B cell (primary cell): ENCODE results near the gene RIPOR2. TPM values are rescaled to one million over a fixed set of nuclear protein-coding genes. Genes with fewer than 3 reads are reported as not detected.
A peak's percentile ranks its signal among the peaks of the same experiment; 100 is the strongest.

Source experiments
- ATAC-seq: fragments of 200-7000 bp; cut with Tn5 transposase; one replicate; pipeline ENCODE4 v1.10.0; 2021; ENCODE audit warnings: low read depth, mild to moderate bottlenecking, moderate number of reproducible peaks, moderate library complexity
- CTCF ChIA-PET: fragments of 350-600 bp; sonication (Branson Sonifier 250); formaldehyde crosslinking; loops from one replicate; lab custom pipeline; 2021; ENCODE audit warnings: antibody characterized with exemption, inconsistent platforms; lab: Charles Lee
- POLR2A ChIA-PET: fragments of 350-600 bp; sonication (Branson Sonifier 250); formaldehyde crosslinking; loops from one replicate; lab custom pipeline; 2021; ENCODE audit warnings: antibody characterized with exemption; lab: Charles Lee
- DNase-seq: peaks from one replicate; pipeline ENCODE4 v3.0.0; 2013
- H2AFZ ChIP-seq: 2 replicates; pipeline ENCODE4 v1.6.1; 2012; ENCODE audit warnings: mild to moderate bottlenecking, low read depth, low read length; ENCODE audit not compliant: insufficient read depth, poor library complexity, severe bottlenecking
- H3K27ac ChIP-seq, 2 donors: 1 replicate in 1 of 2; 2 replicates in 1 of 2; pipeline ENCODE4 v1.5.1; 2012 to 2013; ENCODE audit warnings: low read length in 2 of 2, mild to moderate bottlenecking in 2 of 2, moderate library complexity in 1 of 2
- H3K27me3 ChIP-seq, 4 experiments: fragments of 200-600 bp in 1 of 4; sonication (generic) in 1 of 4; replicated peaks in 1 of 4; 1 replicate in 2 of 4; 2 replicates in 2 of 4; pipeline versions ENCODE4 v1.6.1 to v1.7.0; 2013 to 2016; ENCODE audit warnings: low read length in 3 of 4, mild to moderate bottlenecking in 2 of 4, mixed read lengths in 1 of 4, moderate library complexity in 1 of 4; ENCODE audit not compliant: insufficient read depth in 4 of 4, control insufficient read depth in 3 of 4; ENCODE audit errors: control extremely low read depth in 1 of 4
- H3K36me3 ChIP-seq, 2 experiments: replicated peaks in 1 of 2; 1 replicate in 1 of 2; 2 replicates in 1 of 2; pipeline versions ENCODE4 v1.6.1 to v1.7.1; 2013; ENCODE audit warnings: low read length in 1 of 2; ENCODE audit not compliant: insufficient read depth in 2 of 2, control insufficient read depth in 1 of 2; ENCODE audit errors: control extremely low read depth in 1 of 2, extremely low read depth in 1 of 2
- H3K4me1 ChIP-seq, 2 donors: fragments of 200-600 bp in 1 of 2; sonication (generic) in 1 of 2; 1 replicate in 1 of 2; 2 replicates in 1 of 2; pipeline versions ENCODE4 v1.5.1 to v1.6.1; 2013 to 2017; ENCODE audit warnings: low read length in 2 of 2; ENCODE audit not compliant: control insufficient read depth in 2 of 2, insufficient read depth in 2 of 2
- H3K4me2 ChIP-seq: replicated peaks from 2 replicates; pipeline ENCODE3; 2012; ENCODE audit warnings: mild to moderate bottlenecking, low read depth, low read length; ENCODE audit not compliant: poor library complexity, severe bottlenecking
- H3K4me3 ChIP-seq, 5 experiments: fragments of 200-600 bp in 1 of 5; sonication (generic) in 1 of 5; 1 replicate in 3 of 5; 2 replicates in 2 of 5; pipeline versions ENCODE4 v1.5.1 to v1.7.0; 2011 to 2016; ENCODE audit warnings: low read length in 4 of 5, mild to moderate bottlenecking in 4 of 5, low read depth in 2 of 5, control low read depth in 1 of 5, moderate library complexity in 1 of 5; ENCODE audit not compliant: insufficient read depth in 1 of 5; ENCODE audit errors: control extremely low read depth in 1 of 5, extremely low read depth in 1 of 5
- H3K79me2 ChIP-seq: fragments of 200-600 bp; sonication (generic); one replicate; pipeline ENCODE4 v1.6.0; 2016; ENCODE audit warnings: low read length; ENCODE audit not compliant: control insufficient read depth, insufficient read depth
- H3K9ac ChIP-seq: fragments of 200-600 bp; sonication (generic); 2 replicates; pipeline ENCODE4 v1.6.1; 2017; ENCODE audit warnings: mild to moderate bottlenecking, low read length, moderate library complexity
- H3K9me3 ChIP-seq, 3 donors: one replicate each; pipeline versions ENCODE4 v1.6.1 to v1.7.1; 2013; ENCODE audit warnings: low read length in 2 of 3; ENCODE audit not compliant: control insufficient read depth in 2 of 3, insufficient read depth in 1 of 3; ENCODE audit errors: control extremely low read depth in 1 of 3
- H4K20me1 ChIP-seq: 2 replicates; pipeline ENCODE4 v1.6.0; 2012; ENCODE audit warnings: mild to moderate bottlenecking, low read length; ENCODE audit not compliant: insufficient read depth, control insufficient read depth, poor library complexity, severe bottlenecking
- H3K27ac Mint-ChIP-seq: one replicate; pipeline ENCODE4 v1.8.0; 2021; ENCODE audit warnings: mixed read lengths
- H3K27me3 Mint-ChIP-seq: one replicate; pipeline ENCODE4 v1.8.0; 2021; ENCODE audit warnings: mixed read lengths
- H3K4me1 Mint-ChIP-seq: one replicate; pipeline ENCODE4 v1.8.0; 2021; ENCODE audit warnings: mixed read lengths
- H3K4me3 Mint-ChIP-seq: one replicate; pipeline ENCODE4 v1.8.0; 2021; ENCODE audit warnings: mixed read lengths
- H3K9me3 Mint-ChIP-seq: one replicate; pipeline ENCODE4 v1.8.0; 2022; ENCODE audit warnings: mixed read lengths; ENCODE audit not compliant: insufficient read depth
- EZH2 ChIP-seq: IDR thresholded peaks from 2 replicates; pipeline ENCODE4 v1.6.1; 2012; ENCODE audit warnings: borderline replicate concordance, low read depth, mild to moderate bottlenecking, moderate library complexity, low read length; ENCODE audit not compliant: insufficient read depth, poor library complexity, severe bottlenecking
- WGBS: methylation state at CpG from one replicate; pipeline ENCODE4 v1.1.5; 2013; ENCODE audit warnings: missing lambda C conversion rate; ENCODE audit not compliant: insufficient coverage; 5-methylcytosine and 5-hydroxymethylcytosine counted together
- intact Hi-C: fragments of 100-400 bp; cut with micrococcal nuclease; formaldehyde crosslinking; loops from one replicate; pipeline ENCODE4 v1.10.0; 2022
- polyA plus RNA-seq: library from polyadenylated mRNA; depleted of rRNA; stranded (reverse); fragments of >200 nt; gene quantifications from 2 replicates; pipeline ENCODE4 v1.2.3, GENCODE V29; 2012
- total RNA-seq, 2 donors: library from RNA; stranded (reverse); fragments of 120-200 nt in 1 of 2; gene quantifications; 1 replicate in 1 of 2; 2 replicates in 1 of 2; pipeline versions ENCODE4 v1.2.3 to v1.2.4, GENCODE V29; 2013 to 2022
- TF ChIP-seq, protein P1 (sequence below): fragments of 200-600 bp; IDR thresholded peaks from one replicate; pipeline ENCODE4 v1.8.0; 2022; ENCODE audit warnings: antibody characterized with exemption, mild to moderate bottlenecking

RIPOR2 gene
- total and polyA plus RNA-seq, 2 donors (not counting 1 experiment from before 2014, with no cell fraction given): 300 to 430 TPM

DNA sequence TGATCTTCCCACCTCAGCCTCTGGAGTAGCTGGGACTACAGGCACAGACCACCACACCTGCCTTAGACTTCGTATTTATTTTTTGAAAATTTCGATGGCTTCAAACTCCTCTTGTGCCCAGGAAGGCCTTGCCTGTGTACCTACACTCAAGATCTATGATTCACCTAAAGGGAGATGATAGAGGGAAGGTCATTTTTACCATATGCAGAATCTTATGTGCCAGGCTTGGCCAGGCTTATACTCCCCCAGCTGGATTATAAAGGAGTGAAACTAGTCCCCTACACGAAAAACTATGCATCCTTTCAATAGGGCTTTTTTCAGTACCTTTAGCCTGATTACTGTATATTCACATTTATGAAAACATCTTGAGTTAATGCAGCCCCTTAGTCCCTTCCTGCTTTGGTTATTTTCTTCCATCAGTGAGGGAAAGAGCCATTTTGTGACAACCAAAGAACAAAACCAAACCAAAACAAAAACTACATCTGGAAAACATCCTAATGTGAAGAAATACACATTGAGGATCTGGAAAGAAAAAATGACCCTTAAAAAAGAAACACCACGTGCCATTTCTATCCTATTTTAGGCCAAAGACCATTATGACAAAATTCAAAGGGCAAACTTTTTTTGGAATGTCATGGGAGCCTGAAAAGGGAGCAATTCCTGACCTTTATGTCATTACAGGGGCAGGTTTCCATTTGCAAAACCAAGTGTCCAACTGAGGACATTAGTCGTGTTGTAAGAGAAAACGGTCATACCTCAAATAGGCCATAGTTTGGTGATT is 34.7 kb downstream of the RIPOR2 start:
- H3K9me3 Mint-ChIP-seq: no peaks in the 10 kb centered on the region
- Histone ChIP-seq H3K27me3 (no peaks in the 10 kb centered on the region), H3K4me3 (no peak overlapping the region), H3K4me2 (peak overlapping the region; percentile 1), H3K36me3 (peaks cover 21 to 88% of the 10 kb centered on the region in 2 experiments), H3K27ac (peak overlapping the region in 1 of 2 donors; percentile 93), H4K20me1 (peaks cover 83% of the 10 kb centered on the region), H3K9me3 (peaks cover 0 to 3% (median 0%) of the 10 kb centered on the region in 3 donors), H2AFZ (no peak overlapping the region), H3K4me1 (peaks cover 73 to 76% of the 10 kb centered on the region in 2 donors), H3K79me2 (peaks cover 98% of the 10 kb centered on the region), H3K9ac (no peak overlapping the region)
- no peak for TF ChIP-seq EZH2
- TF ChIP-seq, protein P1, sequence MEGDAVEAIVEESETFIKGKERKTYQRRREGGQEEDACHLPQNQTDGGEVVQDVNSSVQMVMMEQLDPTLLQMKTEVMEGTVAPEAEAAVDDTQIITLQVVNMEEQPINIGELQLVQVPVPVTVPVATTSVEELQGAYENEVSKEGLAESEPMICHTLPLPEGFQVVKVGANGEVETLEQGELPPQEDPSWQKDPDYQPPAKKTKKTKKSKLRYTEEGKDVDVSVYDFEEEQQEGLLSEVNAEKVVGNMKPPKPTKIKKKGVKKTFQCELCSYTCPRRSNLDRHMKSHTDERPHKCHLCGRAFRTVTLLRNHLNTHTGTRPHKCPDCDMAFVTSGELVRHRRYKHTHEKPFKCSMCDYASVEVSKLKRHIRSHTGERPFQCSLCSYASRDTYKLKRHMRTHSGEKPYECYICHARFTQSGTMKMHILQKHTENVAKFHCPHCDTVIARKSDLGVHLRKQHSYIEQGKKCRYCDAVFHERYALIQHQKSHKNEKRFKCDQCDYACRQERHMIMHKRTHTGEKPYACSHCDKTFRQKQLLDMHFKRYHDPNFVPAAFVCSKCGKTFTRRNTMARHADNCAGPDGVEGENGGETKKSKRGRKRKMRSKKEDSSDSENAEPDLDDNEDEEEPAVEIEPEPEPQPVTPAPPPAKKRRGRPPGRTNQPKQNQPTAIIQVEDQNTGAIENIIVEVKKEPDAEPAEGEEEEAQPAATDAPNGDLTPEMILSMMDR: no peak
- H3K4me3 Mint-ChIP-seq: peak overlapping the region; percentile 46
- peak overlapping the region; percentile 68 for H3K27ac Mint-ChIP-seq
- no peak for DNase-seq
- H3K4me1 Mint-ChIP-seq: peaks cover 86% of the 10 kb centered on the region
- POLR2A ChIA-PET: interaction anchor here (1.5 kb wide), 1 partner anchor 9 kb away, joined by 5 read pairs; no protein-coding TSS in a partner anchor
- no peaks in the 10 kb centered on the region for H3K27me3 Mint-ChIP-seq
- ATAC-seq: no peak
- WGBS: 80% methylated on average over 1 of the region's 6 CpGs
- CTCF ChIA-PET: interaction anchor here (0.6 to 3.6 kb wide), 10 partner anchors 13 to 170 kb away, joined by 3 to 39 read pairs (median 4); no protein-coding TSS in a partner anchor
- intact Hi-C loops: no loop called here

DNA sequence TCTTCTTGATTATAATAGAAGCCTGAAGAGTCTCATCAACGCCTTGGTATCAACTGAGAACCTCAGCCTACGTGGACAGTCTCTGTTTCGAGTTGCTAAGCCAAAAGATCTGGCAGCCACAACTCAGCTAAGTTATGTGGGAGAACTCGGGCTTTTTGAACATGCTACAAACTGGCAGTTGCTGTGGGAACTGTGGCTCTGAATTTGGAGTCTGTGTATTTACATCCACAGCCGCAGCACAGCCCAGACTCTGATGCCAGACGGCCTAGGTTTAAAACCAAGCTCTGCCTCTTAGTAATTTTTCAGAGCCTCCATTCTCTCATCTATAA is 35.8 kb downstream of the RIPOR2 start:
- Histone ChIP-seq H3K9me3 (peaks cover 0 to 3% (median 0%) of the 10 kb centered on the region in 3 donors), H3K4me3 (no peak overlapping the region), H3K27me3 (no peaks in the 10 kb centered on the region), H3K9ac (no peak overlapping the region), H4K20me1 (peaks cover 79% of the 10 kb centered on the region), H2AFZ (no peak overlapping the region), H3K36me3 (peaks cover 21 to 85% of the 10 kb centered on the region in 2 experiments), H3K79me2 (peaks cover 97% of the 10 kb centered on the region), H3K4me1 (peaks cover 63 to 65% of the 10 kb centered on the region in 2 donors), H3K27ac (peak overlapping the region in 1 of 2 donors; percentile 93), H3K4me2 (peak overlapping the region; percentile 27)
- ATAC-seq (no peak), DNase-seq (no peak)
- Mint-ChIP-seq H3K27me3 (no peaks in the 10 kb centered on the region), H3K9me3 (no peaks in the 10 kb centered on the region), H3K4me1 (peaks cover 82% of the 10 kb centered on the region), H3K4me3 (peak overlapping the region; percentile 43), H3K27ac (peak overlapping the region; percentile 73)
- WGBS: 29% methylated on average over 1 of the region's 6 CpGs
- POLR2A ChIA-PET: interaction anchor here (1.3 to 1.5 kb wide), 2 partner anchors 10 to 11 kb away, joined by 4 to 5 read pairs; no protein-coding TSS in a partner anchor
- intact Hi-C loops: loop anchor here (5.0 kb wide), 1 partner anchor 32 kb away; no protein-coding TSS in a partner anchor
- CTCF ChIA-PET: interaction anchor here (1.0 to 3.6 kb wide), 11 partner anchors 9 to 127 kb away, joined by 3 to 39 read pairs (median 5); partner anchors contain the start of gene RIPOR2
- TF ChIP-seq, protein P1: no peak
- no peak for TF ChIP-seq EZH2
